ENCODE data around the gene HLA-DRB1. TPM values are rescaled to one million over a fixed set of nuclear protein-coding genes. Genes with fewer than 3 reads are reported as not detected.

HLA-DRB1 gene
- total RNA-seq, 1 donor from 2014 or later = 0.34 TPM

- DNase-seq = no peak
- Mint-ChIP-seq H3K36me3 (ENCODE audit: unreplicated experiment) (no peaks in the 10 kb centered on the region), H3K9me3 (ENCODE audit: unreplicated experiment) (no peaks in the 10 kb centered on the region), H3K27me3 (ENCODE audit: unreplicated experiment) (peaks cover 2% of the 10 kb centered on the region), H3K4me1 (ENCODE audit: low read depth, unreplicated experiment) (no peaks in the 10 kb centered on the region), H3K4me3 (ENCODE audit: unreplicated experiment) (no peak overlapping the region), H3K27ac (ENCODE audit: unreplicated experiment) (no peak overlapping the region)
- TF ChIP-seq CTCF (IDR thresholded peaks at IDR 0.05; ENCODE audit: partially characterized antibody, unreplicated experiment) = no peak
These were observed 13.4 kb downstream of the HLA-DRB1 start for GRCh38 chr6:32576250-32576649.

GRCh38 chr6:32570363-32570905, 19.2 kb downstream of the HLA-DRB1 start:
- Mint-ChIP-seq H3K27me3 (ENCODE audit: unreplicated experiment) (no peaks in the 10 kb centered on the region), H3K9me3 (ENCODE audit: unreplicated experiment) (no peaks in the 10 kb centered on the region), H3K4me3 (ENCODE audit: unreplicated experiment) (no peak overlapping the region), H3K27ac (ENCODE audit: unreplicated experiment) (no peak overlapping the region), H3K4me1 (ENCODE audit: low read depth, unreplicated experiment) (no peaks in the 10 kb centered on the region), H3K36me3 (ENCODE audit: unreplicated experiment) (no peaks in the 10 kb centered on the region)
- TF ChIP-seq CTCF (IDR thresholded peaks at IDR 0.05; ENCODE audit: partially characterized antibody, unreplicated experiment) = no peak
- no peak for DNase-seq

- Mint-ChIP-seq H3K27ac (ENCODE audit: unreplicated experiment) (no peak overlapping the region), H3K36me3 (ENCODE audit: unreplicated experiment) (no peaks in the 10 kb centered on the region), H3K9me3 (ENCODE audit: unreplicated experiment) (no peaks in the 10 kb centered on the region), H3K4me3 (ENCODE audit: unreplicated experiment) (no peak overlapping the region), H3K27me3 (ENCODE audit: unreplicated experiment) (no peaks in the 10 kb centered on the region), H3K4me1 (ENCODE audit: low read depth, unreplicated experiment) (no peaks in the 10 kb centered on the region)
- no peak for DNase-seq
- TF ChIP-seq CTCF (IDR thresholded peaks at IDR 0.05; ENCODE audit: partially characterized antibody, unreplicated experiment) = no peak
These were observed 21.1 kb downstream of the HLA-DRB1 start for GRCh38 chr6:32568561-32568960.

GRCh38 chr6:32566957-32567356, 22.7 kb downstream of the HLA-DRB1 start:
- Mint-ChIP-seq H3K9me3 (ENCODE audit: unreplicated experiment) (no peaks in the 10 kb centered on the region), H3K27ac (ENCODE audit: unreplicated experiment) (no peak overlapping the region), H3K4me1 (ENCODE audit: low read depth, unreplicated experiment) (no peaks in the 10 kb centered on the region), H3K27me3 (ENCODE audit: unreplicated experiment) (no peaks in the 10 kb centered on the region), H3K36me3 (ENCODE audit: unreplicated experiment) (no peaks in the 10 kb centered on the region), H3K4me3 (ENCODE audit: unreplicated experiment) (no peak overlapping the region)
- DNase-seq = no peak
- no peak for TF ChIP-seq CTCF (IDR thresholded peaks at IDR 0.05; ENCODE audit: partially characterized antibody, unreplicated experiment)

GRCh38 chr6:32565511-32565910, 24.1 kb downstream of the HLA-DRB1 start:
- Mint-ChIP-seq H3K4me1 (ENCODE audit: low read depth, unreplicated experiment) (no peaks in the 10 kb centered on the region), H3K9me3 (ENCODE audit: unreplicated experiment) (no peaks in the 10 kb centered on the region), H3K27me3 (ENCODE audit: unreplicated experiment) (no peaks in the 10 kb centered on the region), H3K4me3 (ENCODE audit: unreplicated experiment) (no peak overlapping the region), H3K27ac (ENCODE audit: unreplicated experiment) (no peak overlapping the region), H3K36me3 (ENCODE audit: unreplicated experiment) (no peaks in the 10 kb centered on the region)
- no peak for TF ChIP-seq CTCF (IDR thresholded peaks at IDR 0.05; ENCODE audit: partially characterized antibody, unreplicated experiment)
- DNase-seq = no peak
